IPS-15b (cell line): ENCODE measurements around the gene SYT10.

Source experiments
- H3K27me3 ChIP-seq: one replicate; pipeline ENCODE4 v1.6.1; 2013; ENCODE audit warnings: low read length; ENCODE audit not compliant: control insufficient read depth, insufficient read depth
- H3K36me3 ChIP-seq: one replicate; pipeline ENCODE4 v1.6.1; 2013; ENCODE audit warnings: low read length; ENCODE audit not compliant: control insufficient read depth, insufficient read depth
- H3K4me1 ChIP-seq: one replicate; pipeline ENCODE4 v1.6.1; 2013; ENCODE audit warnings: mild to moderate bottlenecking, low read length; ENCODE audit not compliant: control insufficient read depth, insufficient read depth
- H3K4me3 ChIP-seq: one replicate; pipeline ENCODE4 v1.5.1; 2013; ENCODE audit warnings: low read depth, low read length
- H3K9ac ChIP-seq: one replicate; pipeline ENCODE4 v1.6.1; 2013; ENCODE audit warnings: low read depth, mild to moderate bottlenecking, low read length
- H3K9me3 ChIP-seq: one replicate; pipeline ENCODE4 v1.6.1; 2013; ENCODE audit warnings: mild to moderate bottlenecking, low read length; ENCODE audit not compliant: control insufficient read depth, insufficient read depth

Gene SYT10, protein sequence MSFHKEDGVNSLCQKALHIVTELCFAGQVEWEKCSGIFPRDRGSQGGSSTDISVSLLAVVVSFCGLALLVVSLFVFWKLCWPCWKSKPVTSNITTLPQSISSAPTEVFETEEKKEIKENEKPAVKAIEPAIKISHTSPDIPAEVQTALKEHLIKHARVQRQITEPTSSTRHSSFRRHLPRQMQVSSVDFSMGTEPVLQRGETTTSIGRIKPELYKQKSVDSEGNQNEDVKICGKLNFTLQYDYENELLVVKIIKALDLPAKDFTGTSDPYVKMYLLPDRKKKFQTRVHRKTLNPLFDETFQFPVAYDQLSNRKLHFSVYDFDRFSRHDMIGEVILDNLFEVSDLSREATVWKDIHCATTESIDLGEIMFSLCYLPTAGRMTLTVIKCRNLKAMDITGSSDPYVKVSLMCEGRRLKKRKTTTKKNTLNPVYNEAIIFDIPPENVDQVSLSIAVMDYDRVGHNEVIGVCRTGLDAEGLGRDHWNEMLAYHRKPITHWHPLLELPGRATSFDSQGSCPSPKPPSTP

DNA sequence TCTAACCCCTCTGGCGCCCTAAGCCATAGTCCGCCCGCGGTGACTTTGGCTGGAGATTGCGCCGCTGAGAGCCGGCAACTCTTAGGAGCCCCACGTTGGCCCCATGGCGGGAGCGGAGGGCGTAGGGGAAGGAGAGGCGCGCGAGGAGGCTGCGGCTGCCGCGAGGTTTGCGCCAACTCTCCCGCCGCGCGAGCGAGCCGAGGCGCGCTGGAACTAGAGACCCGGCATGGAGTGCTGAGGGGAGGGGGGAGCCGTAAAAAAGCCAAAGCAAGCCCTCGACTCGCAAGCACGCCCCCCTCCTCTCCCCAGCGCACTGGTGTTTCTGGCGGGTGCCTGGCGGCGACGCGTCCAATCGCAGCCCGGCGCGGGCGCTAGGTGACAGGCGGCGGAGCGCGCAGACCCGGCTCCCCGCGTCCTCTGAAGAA, at the start of gene SYT10:
Gene SYT10, minus strand, starts transcription at position 233 of the 425 bp plus-strand sequence. CDS start 297 bp downstream, outside the sequence.
- H3K36me3 ChIP-seq = no peaks in the 10 kb centered on the region
- H3K4me3 ChIP-seq = peak within 1 kb of the TSS; percentile 90
- peaks cover 13% of the 10 kb centered on the region for H3K4me1 ChIP-seq
- no peaks in the 10 kb centered on the region for H3K9me3 ChIP-seq
- peaks cover 33% of the 10 kb centered on the region for H3K27me3 ChIP-seq
- peak within 1 kb of the TSS; percentile 80 for H3K9ac ChIP-seq

DNA sequence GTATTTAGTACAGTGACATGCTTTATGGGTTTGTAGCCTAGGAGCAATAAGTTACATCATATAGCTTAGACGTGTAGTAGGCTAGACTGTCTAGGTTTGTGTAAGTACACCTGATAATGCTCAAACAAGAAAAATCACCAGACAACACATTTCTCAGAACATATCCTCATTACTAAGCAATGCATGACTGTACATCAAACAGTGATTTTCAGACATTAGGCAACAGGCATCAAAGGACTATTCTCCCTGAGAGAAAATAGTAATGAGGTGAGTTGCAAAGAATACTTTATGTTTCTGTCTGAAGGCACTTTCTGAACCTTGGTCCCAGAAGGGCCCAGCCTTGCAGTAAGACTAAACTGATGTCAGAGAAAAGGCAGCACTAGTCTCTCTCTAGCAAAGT, 48.4 kb upstream of the SYT10 start:
- Histone ChIP-seq H3K36me3 (no peaks in the 10 kb centered on the region), H3K4me1 (no peaks in the 10 kb centered on the region), H3K9me3 (no peaks in the 10 kb centered on the region), H3K27me3 (no peaks in the 10 kb centered on the region), H3K9ac (no peak overlapping the region), H3K4me3 (no peak overlapping the region)

DNA sequence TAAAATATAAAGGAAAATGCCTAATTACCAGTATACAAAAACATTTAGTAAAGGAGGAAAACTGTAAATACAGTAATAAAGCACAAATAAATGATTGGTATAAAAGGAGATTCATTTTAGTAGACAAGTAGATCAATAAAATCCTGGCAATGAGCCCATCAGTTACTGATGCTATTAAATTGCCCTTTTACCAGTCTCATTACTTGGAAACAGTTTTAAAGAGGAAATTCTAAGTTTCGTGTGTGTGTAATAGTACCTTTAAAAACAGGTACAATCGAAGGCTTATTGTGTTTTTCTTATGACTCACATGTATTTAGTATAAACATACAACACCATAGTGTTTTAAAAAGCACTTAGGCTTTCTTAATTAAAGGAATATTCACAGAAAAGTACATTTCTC, 46.4 kb upstream of the SYT10 start:
- Histone ChIP-seq H3K36me3 (no peaks in the 10 kb centered on the region), H3K9ac (no peak overlapping the region), H3K4me1 (no peaks in the 10 kb centered on the region), H3K4me3 (no peak overlapping the region), H3K9me3 (no peaks in the 10 kb centered on the region), H3K27me3 (no peaks in the 10 kb centered on the region)

DNA sequence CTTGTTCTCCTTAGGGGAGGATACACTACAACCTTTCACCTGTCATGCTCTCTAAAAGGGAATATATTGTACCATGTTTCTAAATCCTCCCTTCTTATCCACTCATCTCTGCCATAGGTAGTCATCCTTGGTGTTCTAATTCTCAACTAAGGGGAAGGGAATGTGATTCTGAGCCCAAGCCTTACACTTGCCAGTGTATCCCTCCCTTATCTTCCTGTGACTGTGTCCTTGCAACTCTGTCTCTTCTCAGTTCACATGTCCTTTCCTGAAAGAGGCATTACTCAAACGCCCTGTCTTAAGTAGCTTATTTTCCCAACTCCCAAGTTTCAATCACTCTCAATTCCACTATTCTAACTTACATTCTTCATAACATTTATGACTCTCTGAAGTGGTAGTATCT, 44.5 kb upstream of the SYT10 start:
- Histone ChIP-seq H3K9ac (no peak overlapping the region), H3K27me3 (no peaks in the 10 kb centered on the region), H3K36me3 (no peaks in the 10 kb centered on the region), H3K4me3 (no peak overlapping the region), H3K9me3 (no peaks in the 10 kb centered on the region), H3K4me1 (no peaks in the 10 kb centered on the region)

DNA sequence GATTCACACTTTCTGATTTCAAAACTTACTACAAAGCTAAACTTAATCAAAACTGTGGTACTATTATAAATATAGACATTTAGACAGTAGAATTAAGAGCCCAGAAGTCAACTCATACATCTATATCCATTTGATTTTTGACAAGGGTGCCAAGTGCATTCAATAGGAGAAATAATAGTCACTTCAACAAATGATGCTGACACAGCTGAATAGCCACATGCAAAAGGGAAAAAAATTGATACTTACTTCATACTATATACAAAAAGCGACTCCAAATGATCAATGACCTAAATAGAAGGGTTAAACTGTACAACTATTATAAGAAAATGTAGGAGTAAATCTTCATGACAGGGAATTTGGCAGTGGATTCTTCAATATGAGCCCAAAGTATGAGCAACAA, 40.7 kb upstream of the SYT10 start:
- Histone ChIP-seq H3K4me3 (no peak overlapping the region), H3K27me3 (no peaks in the 10 kb centered on the region), H3K9me3 (no peaks in the 10 kb centered on the region), H3K36me3 (no peaks in the 10 kb centered on the region), H3K4me1 (no peaks in the 10 kb centered on the region), H3K9ac (no peak overlapping the region)

DNA sequence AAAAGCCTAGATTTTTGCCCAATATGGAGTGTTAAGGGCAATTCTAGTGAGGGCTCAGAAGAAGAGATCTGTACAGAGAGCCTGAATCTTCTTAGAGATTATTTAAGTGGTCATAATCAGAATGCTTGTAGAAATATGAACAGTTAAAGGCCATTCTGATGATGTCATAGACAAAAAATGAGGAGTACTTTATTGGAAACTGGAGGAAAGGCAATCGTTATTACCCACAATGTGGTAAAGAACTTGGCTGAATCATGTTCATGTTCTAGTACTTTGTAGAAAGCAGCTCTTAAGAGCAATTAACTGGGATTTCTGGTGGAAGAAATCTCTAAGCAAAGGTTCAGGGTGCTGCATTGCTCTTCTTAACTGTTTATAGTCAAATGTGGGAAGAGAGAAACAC, 36.4 kb upstream of the SYT10 start:
- Histone ChIP-seq H3K27me3 (no peaks in the 10 kb centered on the region), H3K36me3 (no peaks in the 10 kb centered on the region), H3K4me3 (no peak overlapping the region), H3K4me1 (no peaks in the 10 kb centered on the region), H3K9ac (no peak overlapping the region), H3K9me3 (no peaks in the 10 kb centered on the region)

DNA sequence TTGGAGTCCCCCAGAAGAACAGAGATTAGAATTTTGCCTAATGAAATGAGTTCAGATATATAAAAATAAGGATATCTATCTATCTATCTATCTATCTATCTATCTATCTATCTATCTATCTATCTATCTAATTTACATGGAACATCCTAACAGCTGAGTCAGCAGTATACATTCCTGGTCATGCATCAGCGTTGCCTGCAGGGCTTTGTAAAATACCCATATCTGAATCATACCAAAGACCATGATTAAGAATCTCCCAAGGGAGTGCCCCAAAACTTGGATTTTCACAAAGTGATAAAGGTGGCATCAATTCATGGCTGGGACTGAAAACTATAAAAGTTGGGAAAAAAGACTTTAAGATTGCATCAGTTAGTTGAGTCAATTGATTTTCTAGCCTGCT, 32.7 kb upstream of the SYT10 start:
- H3K4me3 ChIP-seq = no peak overlapping the region
- no peak overlapping the region for H3K9ac ChIP-seq
- no peaks in the 10 kb centered on the region for H3K36me3 ChIP-seq
- H3K9me3 ChIP-seq = no peaks in the 10 kb centered on the region
- H3K27me3 ChIP-seq = no peaks in the 10 kb centered on the region
- H3K4me1 ChIP-seq = no peaks in the 10 kb centered on the region

DNA sequence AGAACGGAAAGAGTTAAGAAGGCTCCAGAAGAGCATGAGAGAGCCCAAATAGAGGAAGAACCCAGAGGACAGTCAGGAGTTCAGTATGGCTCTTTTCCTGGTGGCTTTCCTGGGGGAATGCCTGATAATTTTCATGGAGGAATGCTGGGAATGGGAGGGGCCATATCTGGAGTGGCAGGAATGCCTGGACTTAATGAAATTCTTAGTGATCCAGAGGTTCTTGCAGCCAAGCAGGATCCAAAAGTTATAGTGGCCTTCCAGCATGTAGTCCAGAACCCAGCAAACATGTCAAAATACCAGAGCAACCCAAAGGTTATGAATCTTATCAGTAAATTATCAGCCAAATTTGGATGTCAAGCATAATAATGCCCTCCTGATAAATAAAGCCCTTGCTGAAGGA, 15.5 kb upstream of the SYT10 start:
- peaks cover 3% of the 10 kb centered on the region for H3K4me1 ChIP-seq
- H3K27me3 ChIP-seq = no peaks in the 10 kb centered on the region
- H3K4me3 ChIP-seq = no peak overlapping the region
- H3K36me3 ChIP-seq = no peaks in the 10 kb centered on the region
- H3K9ac ChIP-seq = no peak overlapping the region
- no peaks in the 10 kb centered on the region for H3K9me3 ChIP-seq

DNA sequence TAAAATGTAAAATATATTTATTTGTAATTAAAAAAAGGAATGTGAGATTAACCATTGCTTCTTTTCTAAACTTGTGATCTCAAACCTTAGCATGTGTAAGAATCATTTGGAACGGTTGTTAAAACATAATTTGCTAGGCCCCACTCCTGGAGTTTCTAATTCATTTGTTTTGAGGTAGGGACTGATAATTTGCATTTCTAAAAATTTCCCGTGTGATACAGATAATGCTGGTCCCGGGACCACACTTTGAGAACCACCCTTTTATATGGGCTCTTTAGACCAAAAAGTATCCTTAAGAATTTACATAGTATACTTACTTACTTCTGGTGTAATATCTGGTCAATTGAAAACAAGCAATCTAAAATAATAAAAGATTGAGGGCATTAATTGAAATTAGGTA, 10.9 kb upstream of the SYT10 start:
- Histone ChIP-seq H3K4me3 (no peak overlapping the region), H3K36me3 (no peaks in the 10 kb centered on the region), H3K4me1 (no peaks in the 10 kb centered on the region), H3K27me3 (no peaks in the 10 kb centered on the region), H3K9ac (no peak overlapping the region), H3K9me3 (no peaks in the 10 kb centered on the region)

DNA sequence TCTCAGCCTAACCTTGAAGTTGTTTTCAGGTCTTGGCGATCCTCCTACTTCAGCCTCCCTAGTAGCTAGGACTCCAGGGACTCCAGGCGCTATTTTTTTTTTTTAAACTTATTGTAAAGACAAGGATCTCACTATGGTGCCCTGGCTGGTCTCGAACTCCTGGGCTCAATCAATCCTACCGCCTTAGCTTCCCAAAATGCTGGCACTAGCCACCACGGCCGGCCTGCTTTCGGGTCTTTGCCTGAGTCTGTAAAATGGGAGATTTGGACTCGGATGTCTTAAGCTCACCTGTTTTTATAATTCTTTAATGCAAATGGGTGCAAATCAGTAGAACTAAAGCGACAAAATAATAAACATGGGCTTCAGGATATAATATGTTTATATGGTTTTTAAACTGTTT, 858 bp upstream of the SYT10 start:
- Histone ChIP-seq H3K4me3 (peak overlapping the region; percentile 90), H3K4me1 (peaks cover 13% of the 10 kb centered on the region), H3K9me3 (no peaks in the 10 kb centered on the region), H3K9ac (no peak overlapping the region), H3K36me3 (no peaks in the 10 kb centered on the region), H3K27me3 (peaks cover 33% of the 10 kb centered on the region)

DNA sequence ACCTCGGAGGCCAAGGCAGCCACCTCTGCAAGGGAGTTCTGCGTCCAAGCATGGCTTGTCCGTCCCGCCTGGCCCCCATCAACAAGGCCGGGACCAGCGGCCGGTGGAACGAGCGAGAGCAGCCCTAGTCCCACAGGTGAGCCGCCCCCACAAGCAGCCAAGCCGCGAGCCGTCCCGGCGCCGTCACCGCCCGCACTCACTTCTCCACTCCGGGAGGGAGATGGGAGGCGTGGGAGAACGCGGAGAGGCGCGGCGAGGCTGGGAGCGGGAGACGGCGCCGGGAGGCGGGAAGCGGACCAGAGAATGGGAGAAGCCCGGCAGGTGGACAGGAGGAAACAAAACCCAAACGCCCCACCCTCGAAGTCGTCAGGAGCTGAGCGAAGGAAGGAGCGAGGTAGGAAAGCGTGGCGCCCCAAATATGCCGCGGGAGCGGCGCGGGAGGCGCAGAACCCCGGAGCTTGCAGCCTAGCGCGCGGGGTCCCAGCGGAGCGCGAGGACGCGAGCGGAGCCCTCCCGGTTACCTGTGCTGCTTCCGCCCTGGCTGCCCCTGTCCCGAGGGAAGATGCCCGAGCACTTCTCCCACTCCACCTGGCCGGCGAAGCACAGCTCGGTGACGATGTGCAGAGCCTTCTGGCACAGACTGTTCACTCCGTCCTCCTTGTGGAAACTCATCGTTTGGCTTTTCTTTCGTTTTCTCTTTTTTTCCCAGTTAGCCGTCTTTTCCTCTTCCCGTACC, 600 bp downstream of the SYT10 start:
- Histone ChIP-seq H3K4me1 (peaks cover 13% of the 10 kb centered on the region), H3K36me3 (no peaks in the 10 kb centered on the region), H3K9me3 (no peaks in the 10 kb centered on the region), H3K4me3 (peak overlapping the region; percentile 90), H3K9ac (peak overlapping the region; percentile 80), H3K27me3 (peaks cover 33% of the 10 kb centered on the region)
